ENCODE data around the gene APOBEC3B.
"Not testable (repeated sequence)": the region's sequence is repeated elsewhere in the genome, so short reads cannot be mapped to it uniquely, and the experiment has no call there.

APOBEC3B gene

DNA sequence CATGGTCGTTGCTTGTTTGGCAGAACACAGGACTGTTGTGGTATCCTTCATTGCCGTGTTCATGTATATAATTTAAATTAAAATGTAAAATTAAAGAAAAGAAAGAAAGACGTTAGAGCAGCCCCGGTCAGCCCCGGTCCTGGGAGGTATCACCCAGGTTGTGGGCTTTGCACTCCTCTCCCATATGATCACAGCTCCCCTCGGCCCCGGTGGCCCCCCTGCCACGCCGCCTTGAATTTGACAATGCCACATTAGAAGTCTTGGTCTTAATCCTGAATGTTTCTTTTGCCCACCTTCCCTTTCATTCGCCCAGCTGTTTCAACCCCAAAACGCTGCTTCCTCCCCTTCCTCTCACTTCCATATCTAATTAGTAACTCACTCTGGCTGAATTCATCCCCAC lies 13.3 kb upstream of the APOBEC3B start:
- DNase-seq = no peak

DNA sequence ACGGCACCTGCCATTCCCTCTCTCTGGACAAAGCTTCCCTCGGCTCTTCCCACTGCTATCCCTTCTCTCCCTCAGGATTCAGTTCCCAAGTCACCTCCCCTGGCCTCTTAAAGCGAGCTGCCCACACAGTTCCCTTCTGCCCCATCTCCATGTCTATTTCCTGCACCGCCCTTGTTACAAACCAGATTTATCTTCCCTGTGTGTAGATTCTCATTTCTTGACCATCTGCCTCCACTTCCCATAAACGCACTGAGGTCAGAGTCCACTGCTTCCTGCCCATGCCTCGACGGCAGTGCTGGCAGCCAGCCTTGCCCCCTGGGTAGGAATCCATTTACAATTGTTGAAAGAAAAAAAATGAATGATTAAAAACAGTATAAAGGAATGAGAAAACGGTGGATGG lies 11.6 kb upstream of the APOBEC3B start:
- no peak for DNase-seq

DNA sequence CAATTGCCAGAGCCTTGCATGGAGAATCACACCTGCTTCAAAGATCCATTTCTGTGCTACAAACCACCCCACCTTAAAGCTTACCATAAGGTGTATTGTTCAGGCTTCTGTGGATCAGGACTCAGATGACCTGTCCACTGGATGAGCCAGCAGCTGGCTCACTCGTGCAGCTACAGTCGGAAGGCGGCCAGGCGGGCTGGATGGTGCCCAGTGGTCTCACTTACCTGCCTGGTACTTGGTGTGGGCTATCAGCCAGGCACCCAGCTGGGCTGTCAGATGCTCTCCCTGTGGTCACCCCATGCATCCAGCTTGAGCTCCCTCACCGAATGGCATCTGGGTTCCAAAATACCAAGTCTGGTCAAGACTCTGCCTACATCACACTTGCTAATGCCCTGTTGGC lies 10.9 kb upstream of the APOBEC3B start:
- no peak for DNase-seq

- DNase-seq = no peak
Observed at GRCh38 chr22:38971791-38972190, 10.4 kb upstream of the APOBEC3B start.

DNA sequence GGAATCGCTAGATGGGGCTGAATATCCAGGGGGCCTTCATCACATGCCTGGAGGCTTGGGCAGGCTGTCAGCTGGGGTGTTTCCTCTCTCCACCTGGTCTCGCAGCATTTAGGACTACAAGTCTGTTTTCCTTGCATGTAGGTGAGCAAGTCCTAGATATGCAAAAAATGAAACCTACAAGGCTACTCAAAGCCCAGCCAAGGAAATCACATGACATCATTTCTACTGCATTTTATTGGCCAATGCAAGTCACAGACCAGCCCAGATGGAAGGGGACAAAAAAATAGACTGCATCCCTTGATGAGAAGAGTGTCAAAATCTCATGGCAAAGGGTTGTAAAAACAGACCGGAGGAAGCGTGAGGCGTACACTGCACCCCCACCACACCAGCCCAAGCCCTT lies 9.6 kb upstream of the APOBEC3B start:
- DNase-seq = no peak

DNA sequence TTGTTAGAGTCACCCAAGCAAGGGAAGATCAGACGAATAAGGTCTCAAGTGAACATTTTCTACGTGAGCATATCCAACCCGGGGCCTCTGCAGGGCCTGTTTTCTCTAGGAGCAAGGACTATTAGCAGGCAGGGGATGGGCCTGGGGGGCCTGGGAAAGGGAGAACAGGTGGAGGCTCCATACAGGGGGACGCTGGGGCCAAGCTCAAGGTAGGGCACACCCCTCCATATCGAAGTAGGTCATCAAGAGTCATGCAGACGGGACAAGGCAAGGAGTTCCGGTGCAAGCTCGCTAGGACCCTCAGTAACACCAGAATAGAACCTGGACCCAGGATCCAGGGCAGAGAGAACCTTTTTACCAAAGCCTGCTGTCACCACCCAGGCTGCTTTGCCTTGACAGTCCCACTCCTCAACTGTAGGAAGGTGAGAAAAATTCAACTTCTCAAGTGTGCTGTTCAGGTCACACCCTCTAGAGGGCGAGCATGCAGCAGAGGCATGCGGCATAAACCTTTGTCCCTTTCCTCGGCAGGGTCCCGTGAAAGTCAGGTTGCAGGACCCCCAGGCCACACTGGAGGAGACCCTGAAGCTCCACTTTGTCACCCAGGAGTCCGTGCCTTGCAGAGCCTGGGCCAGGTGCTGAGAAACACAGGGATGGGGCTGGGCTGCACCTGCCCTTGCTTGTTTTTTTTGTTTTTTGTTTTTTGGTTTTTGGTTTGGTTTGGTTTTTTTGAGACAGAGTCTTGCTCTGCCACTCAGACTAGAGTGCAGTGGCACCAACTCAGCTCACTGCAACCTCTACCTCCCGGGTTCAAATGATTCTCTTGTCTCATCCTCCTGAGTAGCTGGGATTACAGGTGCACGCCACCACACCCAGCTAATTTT lies 8.6 kb upstream of the APOBEC3B start:
- peak; percentile 41 for DNase-seq

DNA sequence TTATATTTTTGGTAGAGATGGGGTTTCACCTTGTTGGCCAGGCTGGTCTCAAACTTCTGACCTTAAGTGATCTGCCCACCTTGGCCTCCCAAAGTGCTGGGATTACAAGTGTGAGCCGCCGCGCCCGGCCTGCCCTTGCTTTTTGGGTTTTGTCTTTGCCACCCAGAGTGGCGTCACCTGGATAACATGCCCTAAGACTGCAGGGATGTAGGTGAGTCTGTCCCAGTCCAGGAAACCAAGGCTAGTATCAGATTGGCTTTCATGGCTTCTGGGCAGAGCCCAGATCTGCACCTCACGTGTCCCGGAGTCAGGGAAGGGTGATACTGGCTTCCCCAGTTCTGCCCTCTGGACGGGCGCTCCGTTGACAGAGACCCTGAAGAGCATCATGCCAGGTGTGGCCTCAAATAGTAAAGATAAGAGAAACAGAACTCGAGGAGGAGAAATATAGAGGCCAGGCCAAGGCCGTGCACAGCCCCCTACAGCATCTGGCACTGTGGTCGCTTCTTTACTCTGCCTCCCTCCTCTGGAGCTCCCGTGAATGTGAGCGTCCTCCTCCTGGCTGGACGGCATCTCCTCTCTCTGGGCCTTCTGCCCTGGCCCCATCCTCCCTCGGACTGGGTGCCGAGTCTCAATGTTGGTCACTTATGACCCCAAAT lies 7.8 kb upstream of the APOBEC3B start:
- DNase-seq = no peak

- DNase-seq = no peak
Observed at GRCh38 chr22:38974826-38975175, 7.3 kb upstream of the APOBEC3B start.

DNA sequence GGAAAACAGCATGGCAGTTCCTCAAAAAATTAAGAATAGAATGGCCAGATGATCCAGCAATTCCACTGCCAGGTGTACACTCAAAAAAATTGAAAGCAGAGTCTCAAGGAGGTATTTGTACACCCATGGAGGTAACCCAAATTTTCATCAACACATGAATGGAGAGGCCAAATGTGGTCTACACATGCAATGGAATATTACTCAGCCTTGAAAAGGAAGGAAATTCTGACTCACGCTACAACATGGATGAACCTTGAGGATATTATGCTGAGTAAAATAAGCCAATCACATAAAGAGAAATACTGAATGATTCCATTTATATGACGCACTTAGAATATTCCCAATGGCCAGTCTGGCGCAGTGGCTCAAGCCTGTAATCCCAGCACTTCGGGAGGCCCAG lies 4.9 kb upstream of the APOBEC3B start:
- DNase-seq = not testable (repeated sequence)

- DNase-seq = not testable (repeated sequence)
Observed at GRCh38 chr22:38980587-38980986, 1.6 kb upstream of the APOBEC3B start.

DNA sequence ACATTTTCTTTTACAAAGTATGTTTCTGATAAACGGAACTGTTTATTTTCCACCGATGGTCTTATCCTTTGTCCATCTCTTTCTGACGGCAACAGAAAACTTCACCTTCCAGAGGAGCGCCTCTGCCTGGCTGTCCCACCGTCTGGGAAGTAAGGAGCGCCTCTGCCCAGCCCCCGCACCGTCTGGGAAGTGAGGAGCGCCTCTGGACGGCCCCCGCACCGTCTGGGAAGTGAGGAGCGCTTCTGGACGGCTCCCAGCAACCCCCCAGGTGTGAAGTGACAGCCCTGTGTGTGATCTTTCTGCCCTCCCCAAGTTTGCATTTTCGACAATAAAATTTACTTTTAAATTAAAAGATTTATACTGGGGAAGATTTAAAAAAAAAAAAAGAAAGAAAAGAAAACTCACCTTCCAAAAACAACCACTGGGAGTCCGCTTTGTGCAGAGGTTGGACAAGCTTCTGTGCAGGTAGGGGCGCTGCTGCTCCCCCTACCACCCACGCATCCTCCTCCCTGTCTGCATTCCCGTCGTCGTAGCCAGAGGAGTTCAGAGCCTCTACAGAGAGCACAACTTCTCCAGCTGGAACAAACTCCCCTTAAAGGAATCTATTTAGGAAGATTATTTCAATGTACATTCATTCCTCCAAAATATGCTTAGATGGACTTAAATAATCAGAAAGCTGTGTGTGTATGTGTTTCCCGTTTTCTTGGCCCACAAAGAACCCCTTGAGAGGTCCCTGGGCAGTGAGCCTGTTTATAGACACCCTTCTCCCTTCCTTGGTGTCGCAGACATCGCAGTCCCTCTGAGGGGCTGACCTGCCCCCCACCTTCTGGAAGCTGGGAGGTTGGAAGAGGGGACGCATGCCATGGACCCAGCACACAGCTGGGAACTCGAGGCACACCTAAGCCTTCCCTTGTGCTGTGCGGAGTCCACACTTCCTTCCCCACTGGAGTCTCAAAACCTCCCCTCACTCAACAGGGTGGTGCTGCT lies 849 bp upstream of the APOBEC3B start:
- no peak for DNase-seq

- no peak for DNase-seq
Observed at GRCh38 chr22:38984224-38984623, 2.1 kb downstream of the APOBEC3B start.

DNA sequence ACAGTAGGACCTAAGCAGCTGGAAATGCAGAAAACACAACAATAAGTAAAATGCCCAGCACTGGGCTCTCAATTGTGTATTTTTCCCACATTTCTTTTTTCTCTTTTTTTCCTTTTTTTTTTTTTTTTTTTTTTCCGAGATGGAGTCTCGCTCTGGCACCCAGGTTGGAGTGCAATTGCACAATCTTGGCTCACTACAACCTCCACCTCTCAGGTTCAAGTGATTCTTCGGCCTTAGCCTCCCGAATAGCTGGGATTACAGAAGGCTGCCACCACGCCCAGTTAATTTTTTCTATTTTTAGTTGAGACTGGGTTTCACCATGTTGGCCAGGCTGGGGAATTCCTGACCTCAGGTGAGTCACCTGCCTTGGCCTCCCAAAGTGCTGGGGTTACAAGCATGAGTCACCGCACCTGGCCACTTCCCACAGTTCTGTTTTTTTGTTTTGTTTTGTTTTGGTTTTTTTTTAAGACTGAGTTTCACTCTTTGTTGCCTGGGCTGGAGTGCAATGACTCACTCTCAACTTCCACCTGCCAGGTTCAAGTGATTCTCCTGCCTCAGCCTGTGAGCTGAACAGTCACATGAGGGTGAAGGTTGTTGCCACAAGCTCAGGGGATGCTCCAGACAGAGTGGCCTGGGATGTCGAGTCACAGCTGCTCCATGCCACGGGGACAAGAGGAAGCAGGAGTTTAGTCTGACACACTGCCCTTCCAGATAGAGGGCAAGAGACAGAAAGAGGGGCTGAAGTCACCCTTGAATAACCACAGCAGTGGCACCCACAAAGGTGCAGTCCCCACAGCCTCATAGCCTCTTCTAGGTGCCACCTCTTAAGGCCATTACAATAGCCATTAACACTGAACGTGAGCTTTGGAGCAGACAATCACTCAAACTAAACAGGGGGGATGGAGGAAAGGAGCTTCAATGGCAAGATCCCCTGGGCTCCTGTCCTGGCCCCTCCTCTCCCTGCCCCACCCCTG lies 2.9 kb downstream of the APOBEC3B start:
- DNase-seq = peak; percentile 92

DNA sequence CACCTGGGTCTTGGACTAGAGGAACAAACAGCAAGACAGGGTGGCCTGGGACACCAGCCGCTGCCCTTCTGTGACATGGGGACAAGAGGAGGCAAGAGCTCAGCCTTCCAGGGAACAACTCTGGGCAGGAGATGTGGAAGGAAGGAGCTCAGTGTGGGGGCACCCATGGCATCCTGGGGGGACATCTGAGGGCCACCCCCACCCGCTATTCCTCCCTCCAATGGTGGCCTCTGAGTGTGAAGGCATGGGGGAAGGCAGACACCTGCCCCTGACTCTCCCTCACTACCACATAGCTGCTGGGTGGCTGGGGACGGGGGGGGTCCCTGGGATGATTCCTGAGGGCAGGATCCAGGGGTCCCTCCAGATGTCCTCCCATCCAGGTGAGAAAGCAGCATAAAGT lies 4.5 kb downstream of the APOBEC3B start:
- no peak for DNase-seq

- DNase-seq = peak; percentile 34
Observed at GRCh38 chr22:38987171-38987895, 5.2 kb downstream of the APOBEC3B start.

- DNase-seq = no peak
Observed at GRCh38 chr22:38989466-38989865, 7.3 kb downstream of the APOBEC3B start.

- not testable (repeated sequence) for DNase-seq
Observed at GRCh38 chr22:38992871-38993371, 10.8 kb downstream of the APOBEC3B start.

GRCh38 chr22:38996105-38996504 lies 14.0 kb downstream of the APOBEC3B start:
- no peak for DNase-seq

DNA sequence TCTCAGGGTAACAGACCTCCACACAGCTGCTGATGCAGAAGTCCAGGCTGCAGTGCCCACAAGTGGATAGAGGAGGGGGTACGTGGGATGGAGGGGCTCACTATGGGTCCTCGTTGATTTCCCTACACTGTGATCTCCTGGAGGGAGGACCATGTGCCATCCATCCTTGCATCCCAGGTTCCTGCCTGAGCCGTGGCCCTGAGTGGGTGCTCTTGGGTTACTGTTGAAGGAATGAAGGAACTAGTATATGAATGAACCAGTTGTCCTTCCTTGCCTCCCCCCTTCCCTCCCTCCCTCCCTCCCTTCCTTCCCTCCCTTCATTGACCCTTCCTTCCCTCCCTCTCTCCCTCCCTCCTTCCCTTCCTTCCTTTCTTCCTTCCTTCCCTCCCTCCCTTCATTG lies 15.4 kb downstream of the APOBEC3B start:
- DNase-seq = no peak

GRCh38 chr22:39003165-39003638 lies 21.1 kb downstream of the APOBEC3B start:
- peak; percentile 74 for DNase-seq

GRCh38 chr22:39007177-39007576 lies 25.0 kb downstream of the APOBEC3B start:
- DNase-seq = no peak
